ENCODE data around the gene LRMDA.

- TF ChIP-seq POLR2AphosphoS5 (IDR thresholded peaks at IDR 0.05) (no peak), CTCF (IDR thresholded peaks at IDR 0.05) (no peak), POLR2A (IDR thresholded peaks at IDR 0.05) (no peak), EP300 (IDR thresholded peaks at IDR 0.05) (no peak)
These were observed 156.6 kb downstream of the LRMDA start for GRCh38 chr10:75588031-75588430.
